ENCODE measurements around the gene COMMD1. TPM values are rescaled to one million over a fixed set of nuclear protein-coding genes. Genes with fewer than 3 reads are reported as not detected.

Gene COMMD1
- polyA plus RNA-seq, 1 of the 3 experiments (the other 2 are of a cell fraction): 32.5 TPM

- no peak for TF ChIP-seq GATA2 (CRISPR knock-in tag; IDR thresholded peaks at IDR 0.05)
- TF ChIP-seq USF1 (IDR thresholded peaks at IDR 0.05; ENCODE audit: borderline replicate concordance, low read depth): no peak
- no peak for TF ChIP-seq YY1 (IDR thresholded peaks at IDR 0.05; ENCODE audit: low read depth)
- TF ChIP-seq TEAD4 (IDR thresholded peaks at IDR 0.05; ENCODE audit: borderline replicate concordance, insufficient read depth): no peak
These were observed 194.2 kb downstream of the COMMD1 start (continued) for GRCh38 chr2:62099523-62100175.

- CTCF ChIA-PET: interaction anchor here (1.2 kb wide), 1 partner anchor 14 kb away, joined by 3 read pairs; no protein-coding TSS in a partner anchor
- POLR2A ChIA-PET: no interaction called here
- no peak for TF ChIP-seq RXRA (IDR thresholded peaks at IDR 0.05; ENCODE audit: borderline replicate concordance, low read depth)
- no peak for TF ChIP-seq CTCF (IDR thresholded peaks at IDR 0.05)
- no peak for TF ChIP-seq REST (IDR thresholded peaks at IDR 0.05; ENCODE audit: low read depth, low read length)
- no peak for TF ChIP-seq TCF12 (IDR thresholded peaks at IDR 0.05)
- TF ChIP-seq NRF1 (IDR thresholded peaks at IDR 0.05; ENCODE audit: low read depth, low read length): no peak
- no peak for TF ChIP-seq GATA2 (CRISPR knock-in tag; IDR thresholded peaks at IDR 0.05)
- no peak for TF ChIP-seq USF1 (IDR thresholded peaks at IDR 0.05; ENCODE audit: borderline replicate concordance, low read depth)
- no peak for TF ChIP-seq SIN3A (IDR thresholded peaks at IDR 0.05; ENCODE audit: borderline replicate concordance, low read depth, low read length)
- TF ChIP-seq EP300 (IDR thresholded peaks at IDR 0.05; ENCODE audit: borderline replicate concordance in 1 of 2, low read depth in 1 of 2, low read length in 1 of 2): no peak
- TF ChIP-seq TEAD4 (IDR thresholded peaks at IDR 0.05; ENCODE audit: borderline replicate concordance, insufficient read depth): no peak
- TF ChIP-seq TAF1 (IDR thresholded peaks at IDR 0.05; ENCODE audit: borderline replicate concordance, low read depth, low read length): no peak
- TF ChIP-seq MEF2A (IDR thresholded peaks at IDR 0.05; ENCODE audit: borderline replicate concordance, low read depth): no peak
- TF ChIP-seq MXI1 (IDR thresholded peaks at IDR 0.05; ENCODE audit: low read depth, low read length): no peak
- TF ChIP-seq MAX (IDR thresholded peaks at IDR 0.05; ENCODE audit: low read depth): no peak
- TF ChIP-seq USF2 (IDR thresholded peaks at IDR 0.05; ENCODE audit: borderline replicate concordance, low read depth, low read length): no peak
- no peak for TF ChIP-seq GABPA (IDR thresholded peaks at IDR 0.05; ENCODE audit: low read depth)
- no peak for TF ChIP-seq YY1 (IDR thresholded peaks at IDR 0.05; ENCODE audit: low read depth)
These were observed 196.4 kb downstream of the COMMD1 start for GRCh38 chr2:62101886-62102285.

More at GRCh38 chr2:62101886-62102285, 196.4 kb downstream of the COMMD1 start:
- Histone ChIP-seq H3K4me3 (ENCODE audit: low read depth in 2 of 2, low read length in 1 of 2) (no peak overlapping the region), H3K4me1 (ENCODE audit: control insufficient read depth in 1 of 2, insufficient read depth in 2 of 2, low read depth in 1 of 2, low read length in 1 of 2) (no peaks in the 10 kb centered on the region), H3K9ac (no peak overlapping the region), H3K9me3 (no peaks in the 10 kb centered on the region), H3K9me2 (no peaks in the 10 kb centered on the region), H2AFZ (ENCODE audit: low read depth) (no peak overlapping the region), H3K27me3 (ENCODE audit: insufficient read depth) (no peaks in the 10 kb centered on the region), H3K27ac (ENCODE audit: low read depth in 2 of 2, low read length in 1 of 2) (no peak overlapping the region), H4K20me1 (ENCODE audit: insufficient read depth) (no peaks in the 10 kb centered on the region), H3K79me2 (ENCODE audit: insufficient read depth) (no peaks in the 10 kb centered on the region), H3F3A (replicated peaks; ENCODE audit: insufficient read depth) (no peaks in the 10 kb centered on the region), H3K4me2 (no peak overlapping the region), H3K36me3 (replicated peaks in 1 of 2; ENCODE audit: control insufficient read depth in 1 of 2, insufficient read depth in 2 of 2, low read length in 1 of 2) (no peaks in the 10 kb centered on the region)
- no peak for DNase-seq
- 92% methylated on average over 2 of the region's 2 CpGs for WGBS (ENCODE audit: low lambda C conversion rate)
